KOPT-K1 (cell line): ENCODE data around the gene WDR90.
"Not testable (repeated sequence)": the region's sequence is repeated elsewhere in the genome, so short reads cannot be mapped to it uniquely, and the experiment has no call there.

ENCODE experiments used
- H3K27ac ChIP-seq: fragments of 200-600 bp; sonication (generic); 2 replicates; pipeline ENCODE4 v1.5.1; 2016; ENCODE audit warnings: antibody characterized with exemption, mild to moderate bottlenecking, low read depth, low read length; ENCODE audit not compliant: poor library complexity, severe bottlenecking
- H3K36me3 ChIP-seq: fragments of 200-600 bp; sonication (generic); 2 replicates; pipeline ENCODE4 v1.5.1; 2017; ENCODE audit warnings: antibody characterized with exemption, mild to moderate bottlenecking, low read length, moderate library complexity; ENCODE audit not compliant: insufficient read depth
- H3K9me3 ChIP-seq: fragments of 200-600 bp; sonication (generic); 2 replicates; pipeline ENCODE4 v1.5.1; 2017; ENCODE audit warnings: antibody characterized with exemption, low read length, mild to moderate bottlenecking; ENCODE audit not compliant: insufficient read depth, poor library complexity, severe bottlenecking

WDR90 gene

DNA sequence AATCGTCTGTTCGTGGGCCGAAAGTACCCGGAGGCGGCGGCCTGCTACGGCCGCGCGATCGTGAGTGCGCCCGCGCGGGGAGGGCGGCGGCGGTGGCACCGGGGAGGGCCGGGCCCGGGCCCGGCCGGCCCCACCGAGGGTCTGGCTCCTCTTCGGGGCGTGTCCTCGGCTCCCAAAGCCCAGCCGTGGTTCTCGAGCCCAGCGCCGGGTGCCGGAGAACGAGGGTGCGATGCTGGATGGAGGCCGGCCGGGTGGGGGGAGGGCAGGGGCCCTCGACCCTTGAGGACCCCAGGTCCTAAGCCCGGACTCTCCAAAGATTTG, 31.4 kb downstream of the WDR90 start:
- Histone ChIP-seq H3K9me3 (no peaks in the 10 kb centered on the region), H3K27ac (peak overlapping the region; percentile 72), H3K36me3 (peaks cover 35% of the 10 kb centered on the region)

DNA sequence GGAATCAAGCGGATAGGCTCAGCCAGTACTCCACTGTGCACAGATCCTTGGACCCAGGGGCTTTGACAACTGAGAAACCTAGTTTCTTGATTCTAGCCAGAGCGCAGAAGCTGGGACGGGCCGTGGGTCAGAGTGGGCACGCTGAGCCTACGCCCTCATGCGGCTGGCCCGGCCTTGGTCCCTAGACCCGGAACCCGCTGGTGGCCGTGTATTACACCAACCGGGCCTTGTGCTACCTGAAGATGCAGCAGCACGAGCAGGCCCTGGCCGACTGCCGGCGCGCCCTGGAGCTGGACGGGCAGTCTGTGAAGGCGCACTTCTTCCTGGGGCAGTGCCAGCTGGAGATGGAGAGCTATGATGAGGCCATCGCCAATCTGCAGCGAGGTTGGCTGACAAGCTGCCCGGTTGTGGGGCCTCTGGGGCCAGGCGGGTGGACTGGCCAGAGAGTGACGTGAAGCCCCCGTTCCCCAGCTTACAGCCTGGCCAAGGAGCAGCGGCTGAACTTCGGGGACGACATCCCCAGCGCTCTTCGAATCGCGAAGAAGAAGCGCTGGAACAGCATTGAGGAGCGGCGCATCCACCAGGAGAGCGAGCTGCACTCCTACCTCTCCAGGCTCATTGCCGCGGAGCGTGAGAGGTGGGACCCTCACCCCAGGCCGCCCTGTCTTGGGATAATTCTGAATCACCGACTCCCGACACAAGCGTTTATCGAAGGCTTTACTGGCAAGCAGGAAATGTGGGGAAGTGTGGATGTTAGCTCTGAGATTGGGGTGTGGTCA, 32.0 kb downstream of the WDR90 start:
- Histone ChIP-seq H3K36me3 (peaks cover 41% of the 10 kb centered on the region), H3K27ac (peak overlapping the region; percentile 72), H3K9me3 (no peaks in the 10 kb centered on the region)

DNA sequence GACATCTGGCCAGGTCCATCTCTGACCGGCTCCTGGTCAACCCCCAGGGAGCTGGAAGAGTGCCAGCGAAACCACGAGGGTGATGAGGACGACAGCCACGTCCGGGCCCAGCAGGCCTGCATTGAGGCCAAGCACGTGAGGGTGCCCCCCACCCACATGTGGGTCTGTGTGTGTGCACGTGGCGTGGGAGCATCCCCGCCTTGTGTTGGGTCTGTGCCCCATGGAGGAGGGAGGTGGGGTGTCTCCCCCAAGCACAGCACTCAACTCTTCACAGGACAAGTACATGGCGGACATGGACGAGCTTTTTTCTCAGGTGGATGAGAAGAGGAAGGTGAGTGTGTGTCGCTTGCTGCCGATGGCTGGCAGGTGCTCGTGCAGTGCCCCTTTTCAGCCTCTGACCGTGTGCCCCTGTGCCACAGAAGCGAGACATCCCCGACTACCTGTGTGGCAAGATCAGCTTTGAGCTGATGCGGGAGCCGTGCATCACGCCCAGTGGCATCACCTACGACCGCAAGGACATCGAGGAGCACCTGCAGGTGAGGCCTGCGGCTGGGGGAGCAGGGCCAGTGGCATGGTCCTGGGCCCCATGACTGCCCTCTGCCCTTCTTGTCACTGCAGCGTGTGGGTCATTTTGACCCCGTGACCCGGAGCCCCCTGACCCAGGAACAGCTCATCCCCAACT, 32.7 kb downstream of the WDR90 start:
- H3K27ac ChIP-seq = no peak overlapping the region
- no peaks in the 10 kb centered on the region for H3K9me3 ChIP-seq
- peaks cover 45% of the 10 kb centered on the region for H3K36me3 ChIP-seq

DNA sequence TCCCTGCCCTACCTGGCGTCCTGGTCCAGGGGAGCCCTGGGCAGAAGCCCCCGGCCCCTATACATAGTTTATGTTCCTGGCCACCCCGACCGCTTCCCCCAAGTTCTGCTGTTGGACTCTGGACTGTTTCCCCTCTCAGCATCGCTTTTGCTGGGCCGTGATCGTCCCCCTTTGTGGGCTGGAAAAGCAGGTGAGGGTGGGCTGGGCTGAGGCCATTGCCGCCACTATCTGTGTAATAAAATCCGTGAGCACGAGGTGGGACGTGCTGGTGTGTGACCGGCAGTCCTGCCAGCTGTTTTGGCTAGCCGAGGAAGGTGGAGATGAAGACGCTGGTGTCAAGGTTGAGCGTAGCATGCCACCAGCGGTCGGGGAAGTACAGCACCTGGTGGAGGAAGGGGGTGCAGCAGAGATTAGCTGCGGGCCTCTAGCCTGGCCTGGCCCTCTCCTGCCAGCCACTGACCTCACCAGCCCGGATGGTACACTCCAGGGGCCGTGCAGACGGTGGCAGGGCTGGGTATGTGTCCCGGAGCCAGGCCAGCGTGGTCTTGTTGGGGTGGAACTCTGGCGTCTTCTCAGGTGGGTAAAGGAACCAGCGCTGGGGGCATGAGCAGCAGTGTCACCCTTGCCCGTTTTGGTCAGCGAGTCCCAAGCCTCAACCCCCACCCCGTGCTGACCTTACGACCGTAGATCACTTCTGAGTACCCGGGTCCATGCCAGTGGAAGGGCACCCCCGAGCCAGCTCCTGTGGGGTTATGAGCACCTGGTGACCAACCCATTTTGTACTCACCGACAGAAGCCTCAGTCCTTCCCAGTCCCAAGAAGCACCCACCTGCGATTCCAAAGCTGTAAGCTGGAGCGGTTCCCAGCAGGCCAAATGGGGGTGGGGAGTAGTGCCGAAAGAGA, 33.6 kb downstream of the WDR90 start:
- Histone ChIP-seq H3K36me3 (peaks cover 48% of the 10 kb centered on the region), H3K9me3 (no peaks in the 10 kb centered on the region), H3K27ac (no peak overlapping the region)

DNA sequence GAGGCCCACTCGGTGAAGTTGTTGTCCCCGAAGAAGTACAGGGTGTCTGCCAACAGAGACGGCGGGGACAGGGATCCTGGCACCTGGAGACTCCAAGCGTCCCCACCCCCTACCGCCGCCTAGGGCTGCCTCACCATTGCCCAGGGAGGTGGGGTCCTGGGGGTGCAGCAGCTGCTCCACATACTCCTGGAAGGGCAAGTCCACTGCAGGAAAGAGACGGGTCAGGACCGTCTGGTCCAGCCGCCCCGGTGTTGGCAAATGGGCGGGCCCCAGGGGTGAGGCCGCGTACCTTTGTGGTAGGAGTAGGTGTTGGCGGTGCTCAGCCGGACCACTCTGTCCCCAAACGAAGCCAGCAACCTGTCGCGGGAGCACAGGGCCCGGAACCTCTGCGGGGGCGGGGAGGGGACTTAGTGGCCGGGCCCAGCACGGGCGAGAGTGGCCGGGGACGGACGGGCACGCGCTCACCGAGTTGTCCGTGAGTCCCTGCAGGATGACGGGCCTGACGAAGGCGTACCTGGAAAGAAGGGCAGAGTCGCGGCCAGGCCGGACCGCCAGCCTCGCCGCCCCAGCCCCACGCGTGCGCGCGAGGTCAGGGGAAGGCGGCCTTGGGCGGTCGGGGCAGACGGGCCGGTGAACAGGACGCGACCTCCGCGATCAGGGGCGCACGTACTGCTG, 34.4 kb downstream of the WDR90 start:
- Histone ChIP-seq H3K9me3 (no peaks in the 10 kb centered on the region), H3K27ac (peak overlapping the region; percentile 71), H3K36me3 (peaks cover 48% of the 10 kb centered on the region)

DNA sequence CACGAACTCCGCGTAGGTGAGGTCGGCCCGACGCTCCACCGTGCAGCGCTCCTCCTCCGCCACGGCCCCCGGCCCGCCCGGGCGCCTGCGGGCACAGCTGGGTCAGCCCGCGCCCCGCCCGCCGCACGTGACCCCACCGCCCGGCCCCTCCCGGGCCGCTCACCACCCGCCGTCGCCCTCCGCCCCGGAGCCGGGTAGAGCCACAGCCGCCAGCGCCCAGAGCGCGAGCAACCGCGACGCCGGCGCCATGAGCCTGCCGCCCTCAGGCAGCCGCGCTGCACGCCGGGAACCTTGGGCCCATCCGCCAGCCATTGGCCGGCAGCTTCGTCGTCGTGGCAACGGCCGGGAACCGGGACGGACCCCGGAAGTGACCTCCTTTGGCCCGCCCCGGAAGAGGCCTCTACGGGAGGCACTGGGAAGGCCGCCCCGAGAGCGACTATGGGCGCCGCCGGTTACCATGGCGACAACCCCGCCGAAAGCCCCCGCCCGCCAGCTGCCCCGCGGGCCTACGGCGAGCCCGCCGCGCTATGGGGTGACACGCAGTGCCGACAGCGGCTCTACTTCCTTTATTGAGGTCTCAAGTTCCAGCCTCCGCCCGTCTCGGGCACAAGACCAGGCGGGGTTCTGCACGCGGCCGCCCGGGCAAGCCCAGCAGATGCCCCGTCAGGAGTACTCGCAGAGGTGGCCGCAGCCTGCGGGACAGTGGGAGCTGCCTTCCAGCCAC, 35.1 kb downstream of the WDR90 start, which contains the start of gene JMJD8:
TSS of gene JMJD8 (minus strand) at position 264 of the 724 bp plus-strand sequence. CDS start at position 249, 15 bp downstream.
- Histone ChIP-seq H3K9me3 (no peaks in the 10 kb centered on the region), H3K36me3 (peaks cover 48% of the 10 kb centered on the region), H3K27ac (peak within 1 kb of the TSS; percentile 71)

DNA sequence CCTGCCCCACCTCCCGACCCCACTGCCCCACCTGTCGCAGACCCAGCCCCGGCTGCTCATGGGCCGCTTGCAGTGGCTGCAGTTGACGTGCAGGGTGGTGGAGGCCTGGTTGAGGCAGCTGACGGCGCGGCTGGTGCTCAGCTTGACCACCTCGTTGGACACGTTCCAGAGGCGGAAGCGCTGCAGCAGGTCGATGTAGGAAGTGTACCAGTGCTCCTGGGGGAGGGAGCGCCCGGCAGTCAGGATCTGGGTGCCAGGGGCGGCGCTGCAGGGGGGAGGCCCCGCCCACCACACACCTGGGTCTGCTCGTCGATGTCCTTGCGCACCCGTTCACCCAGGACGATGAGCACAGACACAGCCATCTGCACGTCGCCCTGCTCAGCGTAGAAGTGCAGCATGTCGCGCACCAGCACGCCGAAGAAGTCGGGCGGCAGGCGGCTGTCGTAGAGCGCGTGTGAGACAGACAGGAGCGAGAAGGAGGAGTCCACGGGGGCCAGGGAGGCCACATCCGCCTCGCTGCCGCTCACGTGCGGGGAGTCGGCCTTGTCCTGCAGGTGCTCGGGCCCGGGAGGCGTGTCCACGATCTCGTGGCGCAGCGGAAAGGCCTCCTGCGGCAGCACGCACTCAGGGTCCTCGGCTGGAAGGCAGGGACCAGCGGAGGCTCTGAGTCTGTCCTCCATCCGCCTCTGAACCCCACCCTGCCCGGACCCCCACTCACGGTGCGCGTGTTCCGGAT, 36.0 kb downstream of the WDR90 start:
- Histone ChIP-seq H3K9me3 (no peaks in the 10 kb centered on the region), H3K27ac (no peak overlapping the region), H3K36me3 (peaks cover 48% of the 10 kb centered on the region)

DNA sequence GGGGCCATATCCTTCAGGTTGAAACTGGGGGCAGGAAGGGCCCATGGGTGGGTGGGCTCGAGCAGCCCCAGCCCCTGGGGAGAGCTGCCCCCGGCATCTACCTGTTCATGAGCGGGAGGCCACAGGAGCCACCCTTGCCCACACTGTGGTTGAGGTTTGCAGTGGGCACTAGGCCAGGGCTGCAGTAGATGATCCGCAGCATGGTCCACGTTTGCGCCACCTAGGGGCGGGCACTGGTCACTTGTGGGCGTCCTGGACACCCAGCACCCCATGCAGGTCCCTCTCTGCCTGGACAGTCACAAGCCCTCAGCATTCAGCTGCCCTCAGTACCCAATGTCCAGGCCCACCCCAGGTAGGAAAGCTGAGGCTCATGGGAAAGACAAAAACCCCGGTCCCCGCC, 36.8 kb downstream of the WDR90 start:
- Histone ChIP-seq H3K9me3 (no peaks in the 10 kb centered on the region), H3K36me3 (peaks cover 48% of the 10 kb centered on the region), H3K27ac (no peak overlapping the region)

DNA sequence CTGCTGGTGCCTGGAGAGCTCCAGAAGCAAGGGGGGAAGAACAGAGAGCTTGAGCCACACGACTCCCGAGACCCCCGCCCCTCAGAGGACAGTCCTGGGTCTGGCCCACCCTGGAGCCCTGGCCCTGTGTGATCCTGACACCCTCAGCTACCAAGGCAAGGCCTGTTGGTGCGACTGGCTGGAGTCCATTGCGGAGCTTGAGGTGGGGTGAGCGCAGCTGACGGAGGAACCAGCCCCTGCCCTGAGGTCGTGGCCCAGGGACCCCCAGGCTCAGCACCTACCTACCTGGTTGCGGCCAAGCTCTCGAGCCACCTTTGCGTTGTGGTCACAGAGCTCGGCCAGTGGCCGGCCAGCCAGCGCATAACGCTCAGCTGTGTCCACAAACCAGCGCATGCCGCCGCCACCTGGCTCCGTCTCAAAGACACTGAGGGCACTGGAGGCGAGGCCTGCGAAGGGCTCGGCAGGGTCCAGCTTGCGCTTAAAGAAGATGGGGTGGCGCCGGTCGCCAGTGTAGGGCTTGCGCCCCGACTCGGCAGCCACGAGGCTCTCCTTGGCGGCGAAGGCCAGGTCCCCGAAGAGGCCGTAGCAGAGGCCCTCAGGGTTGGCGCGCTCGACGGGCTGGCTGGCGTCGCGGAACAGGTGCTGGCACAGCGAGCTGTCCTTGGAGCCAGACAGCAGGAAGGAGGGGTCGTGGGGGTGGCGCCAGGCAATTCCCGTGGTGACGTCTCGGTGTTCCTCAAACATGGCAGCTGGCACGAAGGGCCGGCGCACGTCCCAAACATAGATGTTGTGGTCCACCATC, 37.5 kb downstream of the WDR90 start:
- Histone ChIP-seq H3K36me3 (peaks cover 43% of the 10 kb centered on the region), H3K9me3 (no peaks in the 10 kb centered on the region), H3K27ac (no peak overlapping the region)

DNA sequence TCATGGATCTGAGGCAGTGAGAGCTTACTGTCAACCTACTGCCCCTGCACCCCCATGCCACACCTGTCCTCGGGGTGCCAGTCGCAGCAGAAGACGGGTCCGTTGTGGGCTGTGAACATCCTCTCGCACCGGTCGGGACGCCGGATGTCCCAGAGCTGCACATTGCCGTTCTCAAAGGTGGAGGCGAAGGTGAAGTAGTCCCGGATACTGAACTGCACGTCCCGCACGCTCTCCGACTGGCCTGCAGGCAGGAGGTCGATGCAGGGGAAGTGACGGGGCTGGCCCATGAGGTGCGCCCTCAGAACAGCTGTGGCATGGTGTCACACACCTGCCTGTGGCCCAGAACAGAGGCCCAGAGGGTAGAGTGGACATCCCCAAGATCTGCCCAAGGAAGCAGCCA, 38.3 kb downstream of the WDR90 start:
- H3K9me3 ChIP-seq = no peaks in the 10 kb centered on the region
- no peak overlapping the region for H3K27ac ChIP-seq
- peaks cover 35% of the 10 kb centered on the region for H3K36me3 ChIP-seq

DNA sequence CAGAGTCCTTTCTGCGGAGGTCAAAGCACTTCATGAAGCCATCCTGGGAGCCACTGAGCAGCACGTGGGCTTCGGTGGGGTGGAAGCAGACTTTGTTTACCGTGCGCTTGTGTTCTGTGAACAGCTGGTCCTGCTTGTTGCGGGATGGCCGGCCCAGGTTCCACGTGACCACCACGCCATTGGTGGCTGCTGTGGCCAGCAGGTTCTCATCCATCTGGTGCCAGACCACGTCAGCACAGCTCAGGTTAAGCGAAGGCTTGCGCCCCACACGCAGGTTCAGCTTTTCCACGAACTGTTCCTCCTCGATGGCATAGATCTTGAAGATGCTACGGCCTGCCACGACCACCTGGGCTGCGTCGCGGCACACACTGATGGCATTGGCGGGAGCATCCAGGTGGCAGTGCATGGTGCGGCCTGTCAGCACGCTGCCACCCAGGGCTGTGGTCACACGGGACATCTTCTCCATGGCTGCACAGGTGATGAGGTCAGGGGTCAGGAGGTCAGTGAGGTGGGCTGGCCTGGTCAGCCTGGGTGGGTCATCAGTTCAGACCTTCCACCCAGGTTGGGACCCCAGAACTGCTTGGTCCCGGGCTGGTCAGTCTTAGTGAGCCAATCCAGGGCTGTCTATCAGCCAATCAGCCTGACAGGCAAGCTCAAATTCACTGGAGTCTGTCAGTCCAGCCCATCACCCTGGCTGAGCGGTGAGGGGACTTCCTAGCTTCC, 40.2 kb downstream of the WDR90 start:
- H3K9me3 ChIP-seq = no peaks in the 10 kb centered on the region
- H3K36me3 ChIP-seq = peaks cover 25% of the 10 kb centered on the region; the same call in 1 of the 2 replicates
- peak overlapping the region; percentile 78 for H3K27ac ChIP-seq

DNA sequence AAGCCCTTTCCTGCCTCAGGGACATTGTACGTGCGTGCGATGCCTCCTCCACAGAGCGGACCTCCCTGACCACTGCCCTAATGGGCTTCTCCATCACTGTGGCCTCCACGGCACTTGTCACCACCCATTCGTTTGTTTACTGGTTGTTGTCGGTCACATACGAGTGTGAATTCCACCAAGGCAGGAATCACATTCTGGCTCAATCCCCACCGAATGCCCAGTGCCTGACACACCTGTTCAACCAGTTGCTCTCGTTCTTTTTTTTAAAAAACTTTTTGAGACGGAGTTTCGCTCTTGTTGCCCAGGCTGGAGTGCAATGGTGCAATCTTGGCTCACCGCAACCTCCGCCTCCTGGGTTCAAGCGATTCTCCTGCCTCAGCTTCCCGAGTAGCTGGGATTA, 42.1 kb downstream of the WDR90 start:
- H3K27ac ChIP-seq, H3K9me3 ChIP-seq: not testable (repeated sequence)
- H3K36me3 ChIP-seq = peaks cover 14% of the 10 kb centered on the region; the same call in 1 of the 2 replicates
